Neural crest cell (in vitro differentiated cells): Measurements from ENCODE around the gene IER3IP1. TPM values are rescaled to one million over a fixed set of nuclear protein-coding genes. Genes with fewer than 3 reads are reported as not detected.
"Not testable (repeated sequence)": the region's sequence is repeated elsewhere in the genome, so short reads cannot be mapped to it uniquely, and the experiment has no call there.

Experiments
- DNase-seq: peaks from one replicate; pipeline ENCODE4 v3.0.0; 2021; ENCODE audit warnings: low read depth, mixed read lengths, low spot score
- H3K27ac Mint-ChIP-seq: one replicate; pipeline ENCODE4 v1.8.0; 2021; ENCODE audit warnings: mild to moderate bottlenecking, mixed read lengths; ENCODE audit not compliant: unreplicated experiment
- H3K27me3 Mint-ChIP-seq: 2 replicates; pipeline ENCODE4 v1.8.0; 2021; ENCODE audit warnings: low read depth, mild to moderate bottlenecking, mixed read lengths
- H3K36me3 Mint-ChIP-seq: 2 replicates; pipeline ENCODE4 v1.8.0; 2021; ENCODE audit warnings: low read depth, mild to moderate bottlenecking, mixed read lengths
- H3K4me1 Mint-ChIP-seq: 2 replicates; pipeline ENCODE4 v1.8.0; 2021; ENCODE audit warnings: mixed read lengths
- H3K4me3 Mint-ChIP-seq: one replicate; pipeline ENCODE4 v1.8.0; 2021; ENCODE audit warnings: mild to moderate bottlenecking, mixed read lengths
- H3K9me3 Mint-ChIP-seq: 2 replicates; pipeline ENCODE4 v1.8.0; 2021; ENCODE audit warnings: mixed read lengths
- total RNA-seq: library from RNA; stranded (reverse); gene quantifications from 2 replicates; pipeline ENCODE4 v1.2.1, GENCODE V29; 2021
- TF ChIP-seq, protein P1 (sequence below): fragments of 200-600 bp; sonication (generic); conservative IDR thresholded peaks from 2 replicates; pipeline ENCODE4 v1.5.0; 2021; ENCODE audit warnings: antibody characterized with exemption, mild to moderate bottlenecking

Gene IER3IP1
- total RNA-seq, 1 donor from 2014 or later, result 14.2 TPM

DNA sequence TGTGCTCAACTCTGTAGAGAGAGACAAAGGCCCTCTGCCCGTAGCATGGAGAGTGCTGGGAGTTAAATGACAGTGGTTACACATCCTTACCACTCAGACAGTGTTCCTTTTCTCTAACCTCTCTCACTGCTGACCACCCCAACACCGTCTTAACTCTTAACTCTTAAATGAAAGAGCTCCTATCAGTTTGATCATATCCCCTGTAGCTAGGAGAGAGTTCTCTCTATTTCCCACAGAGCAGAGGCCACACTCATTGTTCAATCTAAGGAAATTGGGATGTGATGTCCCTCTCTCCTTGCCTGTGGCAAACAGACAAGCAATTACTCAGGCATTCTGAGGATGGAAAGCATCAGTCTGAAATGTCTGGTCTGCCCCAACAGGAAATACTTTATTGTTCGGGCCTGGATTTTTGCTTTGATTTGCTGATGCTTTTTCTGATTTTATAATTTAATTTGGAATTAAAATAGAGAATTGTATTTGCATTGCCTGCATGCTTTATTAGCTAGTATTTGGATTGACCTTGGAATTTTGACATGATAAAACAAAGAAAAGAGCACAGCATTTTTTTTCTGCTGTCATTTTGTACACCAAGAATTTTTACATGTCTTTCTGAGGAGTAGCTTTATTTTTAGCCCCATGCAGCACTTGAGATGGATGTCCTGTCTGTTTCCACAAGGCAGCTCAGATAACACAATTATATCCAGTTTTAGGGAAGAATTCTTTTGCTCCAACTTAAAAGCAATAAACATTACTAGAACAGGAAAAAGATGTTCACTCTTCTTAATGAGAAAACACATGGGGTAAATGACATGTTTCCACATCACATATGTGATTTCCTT lies 27.7 kb upstream of the IER3IP1 start:
- TF ChIP-seq, protein P1, sequence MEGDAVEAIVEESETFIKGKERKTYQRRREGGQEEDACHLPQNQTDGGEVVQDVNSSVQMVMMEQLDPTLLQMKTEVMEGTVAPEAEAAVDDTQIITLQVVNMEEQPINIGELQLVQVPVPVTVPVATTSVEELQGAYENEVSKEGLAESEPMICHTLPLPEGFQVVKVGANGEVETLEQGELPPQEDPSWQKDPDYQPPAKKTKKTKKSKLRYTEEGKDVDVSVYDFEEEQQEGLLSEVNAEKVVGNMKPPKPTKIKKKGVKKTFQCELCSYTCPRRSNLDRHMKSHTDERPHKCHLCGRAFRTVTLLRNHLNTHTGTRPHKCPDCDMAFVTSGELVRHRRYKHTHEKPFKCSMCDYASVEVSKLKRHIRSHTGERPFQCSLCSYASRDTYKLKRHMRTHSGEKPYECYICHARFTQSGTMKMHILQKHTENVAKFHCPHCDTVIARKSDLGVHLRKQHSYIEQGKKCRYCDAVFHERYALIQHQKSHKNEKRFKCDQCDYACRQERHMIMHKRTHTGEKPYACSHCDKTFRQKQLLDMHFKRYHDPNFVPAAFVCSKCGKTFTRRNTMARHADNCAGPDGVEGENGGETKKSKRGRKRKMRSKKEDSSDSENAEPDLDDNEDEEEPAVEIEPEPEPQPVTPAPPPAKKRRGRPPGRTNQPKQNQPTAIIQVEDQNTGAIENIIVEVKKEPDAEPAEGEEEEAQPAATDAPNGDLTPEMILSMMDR, result no peak
- peaks cover 17% of the 10 kb centered on the region for H3K27me3 Mint-ChIP-seq
- DNase-seq, result no peak
- H3K4me1 Mint-ChIP-seq, result peaks cover 11% of the 10 kb centered on the region
- no peak overlapping the region for H3K4me3 Mint-ChIP-seq
- no peaks in the 10 kb centered on the region for H3K9me3 Mint-ChIP-seq
- H3K36me3 Mint-ChIP-seq, result no peaks in the 10 kb centered on the region
- no peak overlapping the region for H3K27ac Mint-ChIP-seq

DNA sequence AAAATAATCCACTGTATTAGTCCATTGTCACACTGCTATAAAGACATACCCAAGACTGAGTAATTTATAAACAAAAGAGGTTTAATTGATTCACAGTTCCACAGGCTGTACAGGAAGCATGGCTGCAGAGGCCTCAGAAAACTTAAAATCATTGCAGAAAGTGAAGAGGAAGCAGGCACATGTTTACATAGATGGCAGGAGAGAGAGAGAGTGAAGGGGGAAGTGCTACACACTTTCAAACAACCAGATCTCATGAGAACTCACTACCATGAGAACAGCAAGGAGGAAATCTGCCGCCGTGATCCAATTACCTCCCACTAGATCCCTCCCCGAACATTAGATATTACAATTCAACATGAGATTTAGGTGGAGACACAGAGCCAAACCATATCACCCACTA lies 19.8 kb upstream of the IER3IP1 start:
- H3K27me3 Mint-ChIP-seq, result peaks cover 35% of the 10 kb centered on the region
- not testable (repeated sequence) for H3K36me3 Mint-ChIP-seq, H3K4me3 Mint-ChIP-seq, DNase-seq, H3K27ac Mint-ChIP-seq, H3K4me1 Mint-ChIP-seq, H3K9me3 Mint-ChIP-seq

DNA sequence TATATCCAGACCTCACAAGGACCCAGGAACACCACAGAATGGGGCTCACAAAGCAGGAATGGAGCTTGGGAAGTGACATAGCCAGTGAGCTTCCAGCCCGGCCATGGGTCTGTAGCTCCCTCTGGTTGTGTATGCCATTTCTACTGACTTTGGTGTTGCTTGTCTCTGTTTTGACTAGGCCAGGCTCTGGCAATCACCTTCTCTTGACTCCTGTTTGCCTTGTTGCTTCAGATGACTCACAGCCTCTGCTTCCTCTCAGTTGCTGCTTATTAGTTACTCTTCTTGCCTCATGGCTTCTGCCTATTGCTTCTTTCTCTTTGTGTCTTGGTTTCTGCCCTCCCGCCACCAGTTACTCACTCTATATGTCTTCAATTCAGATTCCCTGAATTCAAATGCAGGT lies 15.8 kb upstream of the IER3IP1 start:
- Mint-ChIP-seq H3K4me3 (no peak overlapping the region), H3K27me3 (peaks cover 38% of the 10 kb centered on the region), H3K4me1 (no peaks in the 10 kb centered on the region), H3K27ac (no peak overlapping the region), H3K36me3 (no peaks in the 10 kb centered on the region), H3K9me3 (peaks cover 3% of the 10 kb centered on the region)
- TF ChIP-seq, protein P1, result no peak
- DNase-seq, result no peak

DNA sequence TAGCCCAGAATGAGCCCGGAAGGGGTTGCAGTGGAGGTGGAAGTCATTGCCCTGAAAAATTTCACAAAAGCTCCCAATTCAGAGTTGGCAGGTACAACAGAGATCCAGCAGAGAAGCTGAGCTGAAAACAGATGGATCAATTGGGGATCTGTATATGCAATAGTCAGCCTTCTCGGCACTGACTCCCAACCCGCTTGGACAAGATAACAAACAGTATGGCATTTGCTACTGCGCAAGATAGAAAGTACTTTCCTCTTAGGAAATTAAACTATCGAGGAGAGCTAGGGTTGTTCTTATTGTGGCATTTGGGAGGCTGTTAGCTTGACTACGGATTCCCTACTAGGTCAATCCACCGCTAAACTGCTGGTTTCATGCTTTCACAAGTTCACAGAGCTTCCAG lies 11.6 kb upstream of the IER3IP1 start:
- peaks cover 9% of the 10 kb centered on the region for H3K36me3 Mint-ChIP-seq
- no peak for DNase-seq
- H3K4me3 Mint-ChIP-seq, result no peak overlapping the region
- H3K27me3 Mint-ChIP-seq, result peaks cover 40% of the 10 kb centered on the region
- H3K4me1 Mint-ChIP-seq, result no peaks in the 10 kb centered on the region
- no peak overlapping the region for H3K27ac Mint-ChIP-seq
- TF ChIP-seq, protein P1, result no peak
- peaks cover 18% of the 10 kb centered on the region for H3K9me3 Mint-ChIP-seq

DNA sequence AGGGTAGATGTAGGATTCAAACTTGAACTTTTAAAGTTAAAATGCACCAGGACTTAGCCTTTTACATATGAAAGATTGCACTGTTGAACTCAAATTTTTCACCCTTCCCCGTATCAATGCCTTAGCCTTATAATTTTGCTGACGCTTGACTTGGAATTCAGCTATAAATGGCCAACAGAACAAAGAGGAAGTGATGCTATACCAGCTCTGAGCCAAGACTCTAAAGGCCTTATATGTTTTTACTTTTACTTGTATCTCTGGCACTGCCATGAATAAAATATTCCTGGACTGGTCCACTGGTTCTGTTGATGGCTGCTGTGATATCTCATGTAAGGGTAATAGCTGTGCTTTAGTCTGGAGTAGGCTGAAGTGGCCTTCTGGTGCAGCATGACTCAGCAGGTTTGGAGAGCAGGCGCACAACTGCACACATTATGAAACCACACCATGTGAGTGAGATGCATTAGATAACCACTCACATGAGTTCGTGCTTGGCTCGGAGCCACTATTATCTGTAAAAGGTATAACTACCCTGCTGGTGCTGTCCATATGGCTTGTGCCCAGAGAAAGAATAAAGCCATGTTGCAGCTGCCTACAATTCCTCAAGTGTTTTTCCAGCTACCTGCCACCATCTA lies 8.4 kb upstream of the IER3IP1 start:
- DNase-seq, result no peak
- Mint-ChIP-seq H3K9me3 (peaks cover 16% of the 10 kb centered on the region), H3K36me3 (peaks cover 9% of the 10 kb centered on the region), H3K4me3 (no peak overlapping the region), H3K27me3 (peaks cover 35% of the 10 kb centered on the region), H3K27ac (no peak overlapping the region), H3K4me1 (no peaks in the 10 kb centered on the region)
- TF ChIP-seq, protein P1, result no peak

DNA sequence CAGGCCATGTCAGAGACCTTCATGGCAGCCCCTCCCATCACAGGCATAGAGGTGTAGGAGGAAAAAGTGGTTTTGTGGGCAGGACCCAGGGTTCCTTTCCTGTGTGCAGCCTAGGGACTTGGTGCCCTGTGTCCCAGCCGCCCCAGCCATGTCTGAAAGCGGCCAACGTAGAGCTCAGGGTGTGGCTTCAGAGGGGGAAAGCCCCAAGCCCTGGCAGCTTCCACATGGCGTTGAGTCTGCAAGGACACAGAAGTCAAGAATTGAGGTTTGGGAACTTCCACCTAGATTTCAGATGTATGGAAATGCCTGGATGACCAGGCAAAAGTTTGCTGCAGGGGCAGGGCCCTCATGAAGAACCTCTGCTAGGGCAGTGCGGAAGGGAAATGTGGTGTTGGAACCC lies 6.0 kb upstream of the IER3IP1 start:
- not testable (repeated sequence) for H3K4me1 Mint-ChIP-seq, H3K4me3 Mint-ChIP-seq, H3K36me3 Mint-ChIP-seq, H3K27ac Mint-ChIP-seq, DNase-seq
- peaks cover 33% of the 10 kb centered on the region for H3K27me3 Mint-ChIP-seq
- peaks cover 16% of the 10 kb centered on the region for H3K9me3 Mint-ChIP-seq
